ENCODE data around the gene GRIK4. TPM values are rescaled to one million over a fixed set of nuclear protein-coding genes. Genes with fewer than 3 reads are reported as not detected.

Gene GRIK4
- total and polyA plus RNA-seq, 4 donors = 0.41 to 4.9 (median 1.7) TPM

DNA sequence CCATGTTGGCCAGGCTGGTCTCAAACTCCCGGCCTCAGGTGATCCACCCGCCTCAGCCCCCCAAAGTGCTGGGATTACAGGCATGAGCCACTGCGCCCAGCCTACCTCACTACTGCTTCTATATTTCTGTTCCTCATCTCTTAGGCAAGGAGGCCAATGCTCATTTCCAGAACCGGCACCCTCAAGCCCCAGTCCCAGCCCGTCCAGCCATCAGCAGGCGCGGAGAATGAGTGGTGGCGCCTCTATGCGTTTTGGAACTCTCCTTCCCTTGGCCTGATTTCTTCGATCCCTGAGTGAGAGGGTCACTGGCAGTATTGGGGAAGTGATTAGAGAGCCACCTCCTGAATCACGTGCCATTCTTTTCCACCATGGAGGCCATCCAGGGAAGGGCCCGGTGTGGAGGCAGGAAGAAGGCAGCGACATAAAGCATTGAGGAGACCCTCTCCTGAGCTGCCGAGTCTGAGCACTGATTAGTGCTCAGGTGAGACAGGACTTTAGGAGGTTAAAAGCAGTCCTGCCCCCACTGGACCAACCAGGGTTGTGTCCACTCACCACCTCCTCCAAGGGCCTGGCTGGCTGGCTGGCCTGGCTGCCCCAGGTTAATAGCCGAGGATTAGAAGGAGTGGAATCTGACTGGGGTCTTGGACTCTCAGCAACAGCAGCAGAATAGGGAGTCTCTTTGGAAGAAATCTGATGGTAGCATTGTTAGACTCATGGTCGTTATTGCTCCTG, 8.7 kb downstream of the GRIK4 start:
- H3K27ac ChIP-seq (ENCODE audit: low read depth in 1 of 2, low read length in 1 of 2) = no peak overlapping the region
- DNase-seq (no peak), ATAC-seq (ENCODE audit: insufficient read depth, low FRiP score) (no peak)
- H3K4me1 ChIP-seq (ENCODE audit: control insufficient read depth in 5 of 5, insufficient read depth in 5 of 5, low read length in 5 of 5) = peaks cover 0 to 41% (median 21%) of the 10 kb centered on the region in 5 donors
- H3K4me3 ChIP-seq = no peak overlapping the region
- 90 to 93% methylated on average over 16 of the region's 16 CpGs for WGBS, 2 donors
- H3K36me3 ChIP-seq (ENCODE audit: control insufficient read depth in 4 of 4, insufficient read depth in 4 of 4, low read length in 4 of 4) = no peaks in the 10 kb centered on the region
- no peaks in the 10 kb centered on the region for H3K9me3 ChIP-seq (ENCODE audit: control insufficient read depth in 4 of 4, insufficient read depth in 3 of 4, low read length in 3 of 4)
- no peak overlapping the region for H3K9ac ChIP-seq (ENCODE audit: insufficient read depth in 1 of 2, low read length in 2 of 2)
- TF ChIP-seq CTCF (IDR thresholded peaks at IDR 0.05; ENCODE audit: control extremely low read depth, extremely low read depth) = no peak
- H3K27me3 ChIP-seq (ENCODE audit: control insufficient read depth in 3 of 3, insufficient read depth in 3 of 3, low read length in 2 of 3) = peaks cover 0 to 26% (median 0%) of the 10 kb centered on the region in 3 donors

- no peak overlapping the region for H3K9ac ChIP-seq (ENCODE audit: insufficient read depth in 1 of 2, low read length in 2 of 2)
- no peak overlapping the region for H3K27ac ChIP-seq (ENCODE audit: low read depth in 1 of 2, low read length in 1 of 2)
- 91 to 94% methylated on average over 7 of the region's 7 CpGs for WGBS, 2 donors
- ATAC-seq (ENCODE audit: insufficient read depth, low FRiP score) = no peak
- TF ChIP-seq CTCF (IDR thresholded peaks at IDR 0.05; ENCODE audit: control extremely low read depth, extremely low read depth) = no peak
- no peak overlapping the region for H3K4me3 ChIP-seq
- H3K27me3 ChIP-seq (ENCODE audit: control insufficient read depth in 3 of 3, insufficient read depth in 3 of 3, low read length in 2 of 3) = peaks cover 0 to 17% (median 0%) of the 10 kb centered on the region in 3 donors
- no peaks in the 10 kb centered on the region for H3K36me3 ChIP-seq (ENCODE audit: control insufficient read depth in 4 of 4, insufficient read depth in 4 of 4, low read length in 4 of 4)
- H3K9me3 ChIP-seq (ENCODE audit: control insufficient read depth in 4 of 4, insufficient read depth in 3 of 4, low read length in 3 of 4) = no peaks in the 10 kb centered on the region
- peaks cover 0 to 46% (median 20%) of the 10 kb centered on the region in 5 donors for H3K4me1 ChIP-seq (ENCODE audit: control insufficient read depth in 5 of 5, insufficient read depth in 5 of 5, low read length in 5 of 5)
- DNase-seq = no peak
Observed at GRCh38 chr11:120521176-120521575, 9.6 kb downstream of the GRIK4 start.

GRCh38 chr11:120522021-120522420, 10.5 kb downstream of the GRIK4 start:
- ATAC-seq (ENCODE audit: insufficient read depth, low FRiP score) (no peak), DNase-seq (no peak)
- TF ChIP-seq CTCF (IDR thresholded peaks at IDR 0.05; ENCODE audit: control extremely low read depth, extremely low read depth) = no peak
- no peaks in the 10 kb centered on the region for H3K9me3 ChIP-seq (ENCODE audit: control insufficient read depth in 4 of 4, insufficient read depth in 3 of 4, low read length in 3 of 4)
- 92 to 94% methylated on average over 11 of the region's 11 CpGs for WGBS, 2 donors
- H3K36me3 ChIP-seq (ENCODE audit: control insufficient read depth in 4 of 4, insufficient read depth in 4 of 4, low read length in 4 of 4) = no peaks in the 10 kb centered on the region
- no peak overlapping the region for H3K4me3 ChIP-seq
- no peak overlapping the region for H3K9ac ChIP-seq (ENCODE audit: insufficient read depth in 1 of 2, low read length in 2 of 2)
- H3K27me3 ChIP-seq (ENCODE audit: control insufficient read depth in 3 of 3, insufficient read depth in 3 of 3, low read length in 2 of 3) = peaks cover 0 to 14% (median 0%) of the 10 kb centered on the region in 3 donors
- H3K4me1 ChIP-seq (ENCODE audit: control insufficient read depth in 5 of 5, insufficient read depth in 5 of 5, low read length in 5 of 5) = peaks cover 0 to 43% (median 18%) of the 10 kb centered on the region in 5 donors
- H3K27ac ChIP-seq (ENCODE audit: low read depth in 1 of 2, low read length in 1 of 2) = no peak overlapping the region

Data from lung (tissue), 12 donors.